GM15510 (cell line): Measurements from ENCODE around the gene SOX4.
A peak's percentile ranks its signal among the peaks of the same experiment; 100 is the strongest.

Experiments
- POLR2A ChIP-seq: IDR thresholded peaks from 3 replicates; pipeline ENCODE4 v1.6.1; 2011; ENCODE audit warnings: borderline replicate concordance; ENCODE audit not compliant: insufficient read length; ENCODE audit errors: extremely low read depth

SOX4 gene

DNA sequence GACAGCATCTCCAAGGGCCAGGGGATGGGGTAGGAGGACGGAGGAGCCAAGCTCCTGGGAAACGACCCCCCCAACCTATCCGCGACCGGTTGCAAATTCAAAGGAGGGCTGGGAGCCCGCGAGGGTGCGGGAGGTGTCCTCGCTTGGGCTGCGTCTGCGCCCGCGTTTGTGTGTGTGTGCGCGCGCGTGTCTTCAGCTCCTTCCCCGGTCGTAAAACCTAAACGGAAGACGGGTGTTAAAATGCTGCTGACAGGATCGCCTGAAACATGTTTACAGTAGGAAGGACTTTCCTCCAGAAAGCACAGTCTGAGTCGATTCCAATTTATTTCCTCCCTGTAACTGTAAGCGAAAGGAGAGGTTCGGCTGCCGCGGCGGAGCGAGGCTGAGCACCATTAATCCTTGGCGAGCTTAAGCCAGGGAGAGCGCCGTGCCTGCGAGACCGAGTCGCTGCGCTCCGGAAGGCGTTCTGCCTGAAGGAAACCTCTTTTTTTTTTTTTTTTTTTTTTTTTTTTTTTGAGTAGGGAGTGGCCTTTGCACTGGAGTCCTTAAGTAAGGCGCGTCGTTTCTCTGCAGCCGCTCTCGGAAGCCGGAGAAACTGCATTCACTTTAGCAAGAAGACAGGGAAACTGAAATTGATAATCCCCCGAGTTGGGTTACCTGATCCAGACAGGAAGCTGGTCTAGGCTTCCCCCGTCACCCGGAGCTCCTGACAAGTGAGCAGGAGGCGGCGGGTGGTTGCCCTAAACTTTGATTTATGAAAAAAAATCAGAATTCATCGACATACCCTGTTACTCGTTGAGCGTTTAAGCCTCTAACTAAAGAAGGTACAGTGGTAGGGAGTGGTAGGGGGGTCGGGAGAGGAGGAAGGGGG is 4.8 kb upstream of the SOX4 start:
- TF ChIP-seq POLR2A = peak; percentile 56

DNA sequence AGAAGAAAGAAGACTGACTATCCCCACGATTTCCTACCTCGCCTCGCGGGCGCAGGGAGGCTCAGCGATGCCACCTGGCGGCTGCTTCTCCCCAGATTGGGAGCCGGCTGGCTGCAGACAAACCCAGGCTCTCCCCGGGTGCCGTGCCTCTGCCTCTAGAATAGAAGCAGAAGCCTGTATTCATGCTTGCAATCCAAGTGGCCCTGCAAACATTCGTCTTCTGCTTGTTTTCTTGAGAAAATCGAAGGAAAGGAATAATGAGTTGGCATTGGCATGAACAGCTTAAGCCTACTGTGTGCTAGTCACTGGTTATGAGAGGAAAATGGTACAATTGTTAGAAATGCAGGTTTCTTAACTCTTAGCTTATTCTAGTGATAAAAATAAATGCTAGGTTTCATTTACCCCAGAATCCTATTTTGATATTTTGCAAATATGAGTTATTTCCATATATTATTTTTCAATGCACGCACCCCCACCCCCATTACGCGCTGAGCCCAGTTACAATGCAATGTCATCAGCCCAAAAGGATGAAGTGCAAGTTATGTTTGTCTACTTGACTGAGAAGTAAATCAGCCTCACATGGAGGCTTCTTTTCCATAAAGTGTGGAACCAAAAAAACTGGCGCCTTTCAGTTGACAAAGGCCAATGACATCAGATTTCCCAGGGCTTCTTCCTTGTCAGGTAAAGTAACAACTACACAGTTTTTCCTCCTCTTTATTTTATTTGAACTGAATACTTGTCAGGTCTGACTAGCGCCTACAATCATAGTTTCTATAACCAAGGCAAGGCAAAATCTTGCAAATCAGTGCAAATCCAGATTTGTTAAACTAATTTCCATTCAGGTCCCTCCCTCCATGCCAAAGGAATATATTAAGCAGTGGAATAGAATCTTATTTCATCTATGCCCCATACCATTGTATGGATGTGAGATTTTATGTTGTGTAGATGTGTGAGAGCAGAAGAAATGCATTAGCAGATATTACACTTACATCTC is 3.9 kb upstream of the SOX4 start:
- TF ChIP-seq POLR2A = no peak

DNA sequence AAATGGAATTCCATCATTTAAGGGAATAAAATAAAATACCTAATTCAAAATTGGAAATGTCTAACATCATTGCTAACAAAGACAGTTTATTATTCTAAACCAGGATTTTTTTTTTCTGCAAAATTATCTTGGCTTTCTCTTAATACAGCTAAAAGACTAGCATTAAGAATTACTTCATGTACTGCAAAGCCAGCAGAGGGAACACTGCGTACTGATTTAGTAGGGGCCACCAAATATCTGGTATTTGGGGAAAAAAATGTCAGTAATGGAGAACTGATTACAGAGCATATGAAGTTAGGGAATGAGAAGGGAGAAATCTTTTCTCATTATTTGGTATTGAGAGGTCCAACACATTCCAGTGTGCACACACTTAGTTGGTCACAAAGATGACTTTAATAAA is 3.2 kb upstream of the SOX4 start:
- no peak for TF ChIP-seq POLR2A

DNA sequence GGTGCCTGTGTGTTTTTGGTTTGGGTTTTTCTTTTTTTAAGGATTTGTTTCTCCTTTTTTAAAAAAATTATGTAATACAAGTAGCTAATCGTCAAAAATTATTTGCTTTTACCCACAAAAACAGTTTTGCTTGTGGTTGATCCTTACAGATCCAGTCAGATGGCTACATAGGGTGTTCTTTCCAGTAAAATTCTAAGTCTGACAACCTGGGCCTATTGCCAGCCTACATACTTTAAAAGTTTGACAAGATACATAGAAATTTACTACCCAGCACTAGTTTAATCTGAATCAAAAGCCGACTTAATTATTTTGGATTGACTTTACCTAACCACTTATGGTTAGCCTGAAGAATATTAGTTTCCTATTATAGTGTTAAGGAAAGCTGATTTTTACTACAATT is 2.1 kb upstream of the SOX4 start:
- TF ChIP-seq POLR2A = no peak

- TF ChIP-seq POLR2A = no peak
Measured at GRCh38 chr6:21592953-21593352, 598 bp upstream of the SOX4 start.

DNA sequence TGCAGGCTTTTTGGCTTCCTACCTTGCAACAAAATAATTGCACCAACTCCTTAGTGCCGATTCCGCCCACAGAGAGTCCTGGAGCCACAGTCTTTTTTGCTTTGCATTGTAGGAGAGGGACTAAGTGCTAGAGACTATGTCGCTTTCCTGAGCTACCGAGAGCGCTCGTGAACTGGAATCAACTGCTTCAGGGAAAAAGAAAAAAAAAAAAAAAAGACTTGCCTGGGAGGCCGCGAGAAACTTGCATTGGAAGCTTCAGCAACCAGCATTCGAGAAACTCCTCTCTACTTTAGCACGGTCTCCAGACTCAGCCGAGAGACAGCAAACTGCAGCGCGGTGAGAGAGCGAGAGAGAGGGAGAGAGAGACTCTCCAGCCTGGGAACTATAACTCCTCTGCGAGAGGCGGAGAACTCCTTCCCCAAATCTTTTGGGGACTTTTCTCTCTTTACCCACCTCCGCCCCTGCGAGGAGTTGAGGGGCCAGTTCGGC is 420 bp downstream of the SOX4 start:
- TF ChIP-seq POLR2A = no peak

DNA sequence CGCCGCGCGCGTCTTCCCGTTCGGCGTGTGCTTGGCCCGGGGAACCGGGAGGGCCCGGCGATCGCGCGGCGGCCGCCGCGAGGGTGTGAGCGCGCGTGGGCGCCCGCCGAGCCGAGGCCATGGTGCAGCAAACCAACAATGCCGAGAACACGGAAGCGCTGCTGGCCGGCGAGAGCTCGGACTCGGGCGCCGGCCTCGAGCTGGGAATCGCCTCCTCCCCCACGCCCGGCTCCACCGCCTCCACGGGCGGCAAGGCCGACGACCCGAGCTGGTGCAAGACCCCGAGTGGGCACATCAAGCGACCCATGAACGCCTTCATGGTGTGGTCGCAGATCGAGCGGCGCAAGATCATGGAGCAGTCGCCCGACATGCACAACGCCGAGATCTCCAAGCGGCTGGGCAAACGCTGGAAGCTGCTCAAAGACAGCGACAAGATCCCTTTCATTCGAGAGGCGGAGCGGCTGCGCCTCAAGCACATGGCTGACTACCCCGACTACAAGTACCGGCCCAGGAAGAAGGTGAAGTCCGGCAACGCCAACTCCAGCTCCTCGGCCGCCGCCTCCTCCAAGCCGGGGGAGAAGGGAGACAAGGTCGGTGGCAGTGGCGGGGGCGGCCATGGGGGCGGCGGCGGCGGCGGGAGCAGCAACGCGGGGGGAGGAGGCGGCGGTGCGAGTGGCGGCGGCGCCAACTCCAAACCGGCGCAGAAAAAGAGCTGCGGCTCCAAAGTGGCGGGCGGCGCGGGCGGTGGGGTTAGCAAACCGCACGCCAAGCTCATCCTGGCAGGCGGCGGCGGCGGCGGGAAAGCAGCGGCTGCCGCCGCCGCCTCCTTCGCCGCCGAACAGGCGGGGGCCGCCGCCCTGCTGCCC is 1.1 kb downstream of the SOX4 start:
- peak; percentile 13 for TF ChIP-seq POLR2A

GRCh38 chr6:21595285-21596144 is 2.0 kb downstream of the SOX4 start:
- peak; percentile 25 for TF ChIP-seq POLR2A

DNA sequence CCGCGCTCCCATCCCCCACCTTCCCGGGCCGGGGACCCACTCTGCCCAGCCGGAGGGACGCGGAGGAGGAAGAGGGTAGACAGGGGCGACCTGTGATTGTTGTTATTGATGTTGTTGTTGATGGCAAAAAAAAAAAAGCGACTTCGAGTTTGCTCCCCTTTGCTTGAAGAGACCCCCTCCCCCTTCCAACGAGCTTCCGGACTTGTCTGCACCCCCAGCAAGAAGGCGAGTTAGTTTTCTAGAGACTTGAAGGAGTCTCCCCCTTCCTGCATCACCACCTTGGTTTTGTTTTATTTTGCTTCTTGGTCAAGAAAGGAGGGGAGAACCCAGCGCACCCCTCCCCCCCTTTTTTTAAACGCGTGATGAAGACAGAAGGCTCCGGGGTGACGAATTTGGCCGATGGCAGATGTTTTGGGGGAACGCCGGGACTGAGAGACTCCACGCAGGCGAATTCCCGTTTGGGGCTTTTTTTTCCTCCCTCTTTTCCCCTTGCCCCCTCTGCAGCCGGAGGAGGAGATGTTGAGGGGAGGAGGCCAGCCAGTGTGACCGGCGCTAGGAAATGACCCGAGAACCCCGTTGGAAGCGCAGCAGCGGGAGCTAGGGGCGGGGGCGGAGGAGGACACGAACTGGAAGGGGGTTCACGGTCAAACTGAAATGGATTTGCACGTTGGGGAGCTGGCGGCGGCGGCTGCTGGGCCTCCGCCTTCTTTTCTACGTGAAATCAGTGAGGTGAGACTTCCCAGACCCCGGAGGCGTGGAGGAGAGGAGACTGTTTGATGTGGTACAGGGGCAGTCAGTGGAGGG is 2.8 kb downstream of the SOX4 start:
- TF ChIP-seq POLR2A = peak; percentile 39

DNA sequence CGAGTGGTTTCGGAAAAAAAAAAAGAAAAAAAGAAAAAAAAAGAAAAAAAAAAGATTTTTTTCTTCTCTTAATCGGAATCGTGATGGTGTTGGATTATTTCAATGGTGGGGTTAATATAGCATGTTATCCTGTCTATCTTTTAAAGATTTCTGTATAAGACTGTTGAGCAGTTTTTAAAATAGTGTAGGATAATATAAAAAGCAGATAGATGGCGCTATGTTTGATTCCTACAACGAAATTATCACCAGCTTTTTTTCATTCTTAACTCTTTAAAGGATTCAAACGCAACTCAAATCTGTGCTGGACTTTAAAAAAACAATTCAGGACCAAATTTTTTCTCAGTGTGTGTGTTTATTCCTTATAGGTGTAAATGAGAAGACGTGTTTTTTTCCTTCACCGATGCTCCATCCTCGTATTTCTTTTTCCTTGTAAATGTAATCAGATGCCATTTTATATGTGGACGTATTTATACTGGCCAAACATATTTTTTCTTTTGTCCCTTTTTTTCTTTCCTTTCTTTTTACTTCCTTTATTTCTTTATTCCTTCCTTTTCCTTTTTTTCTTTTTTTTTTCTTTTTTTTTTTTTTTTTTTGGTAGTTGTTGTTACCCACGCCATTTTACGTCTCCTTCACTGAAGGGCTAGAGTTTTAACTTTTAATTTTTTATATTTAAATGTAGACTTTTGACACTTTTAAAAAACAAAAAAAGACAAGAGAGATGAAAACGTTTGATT is 3.6 kb downstream of the SOX4 start:
- no peak for TF ChIP-seq POLR2A

GRCh38 chr6:21597801-21598673 is 4.5 kb downstream of the SOX4 start:
- TF ChIP-seq POLR2A = no peak
